NT2/D1 (cell line): ENCODE measurements around the gene LRRC4C.

Experiments
- DNase-seq: peaks from one replicate; pipeline ENCODE4 v3.0.0-alpha.2; 2011; ENCODE audit warnings: low read depth, low spot score
- H3K27me3 ChIP-seq: 2 replicates; pipeline ENCODE4 v1.6.0; 2011; ENCODE audit warnings: mild to moderate bottlenecking; ENCODE audit not compliant: insufficient read length, insufficient read depth
- H3K36me3 ChIP-seq: 2 replicates; pipeline ENCODE4 v1.6.1; 2011; ENCODE audit warnings: mild to moderate bottlenecking, low read length, mixed read lengths; ENCODE audit not compliant: insufficient read depth, insufficient read length
- H3K4me1 ChIP-seq: 2 replicates; pipeline ENCODE4 v1.5.1; 2011; ENCODE audit not compliant: insufficient read depth, insufficient read length
- H3K4me3 ChIP-seq: 2 replicates; pipeline ENCODE4 v1.5.1; 2011; ENCODE audit warnings: low read depth; ENCODE audit not compliant: insufficient read length
- H3K9ac ChIP-seq: 2 replicates; pipeline ENCODE4 v1.6.0; 2011; ENCODE audit warnings: low read depth; ENCODE audit not compliant: insufficient read length
- H3K9me3 ChIP-seq: 2 replicates; pipeline ENCODE4 v1.5.1; 2011; ENCODE audit warnings: mild to moderate bottlenecking, low read length; ENCODE audit not compliant: insufficient read depth
- SUZ12 ChIP-seq: IDR thresholded peaks from 2 replicates; pipeline ENCODE4 v1.6.1; 2011; ENCODE audit not compliant: insufficient read length, insufficient read depth; ENCODE audit errors: extremely low read depth
- YY1 ChIP-seq: IDR thresholded peaks from 2 replicates; pipeline ENCODE4 v1.6.1; 2011; ENCODE audit not compliant: insufficient read length, insufficient read depth
- ZNF274 ChIP-seq: IDR thresholded peaks from 2 replicates; pipeline ENCODE4 v1.6.1; 2011; ENCODE audit warnings: mild to moderate bottlenecking, low read depth, low read length

Gene LRRC4C

GRCh38 chr11:41175304-41175972, 284.0 kb downstream of the LRRC4C start:
- no peaks in the 10 kb centered on the region for H3K27me3 ChIP-seq
- no peaks in the 10 kb centered on the region for H3K4me1 ChIP-seq
- H3K9ac ChIP-seq, result no peak overlapping the region
- DNase-seq, result peak; percentile 8
- TF ChIP-seq SUZ12, result no peak
- TF ChIP-seq ZNF274, result no peak
- no peak for TF ChIP-seq YY1
- no peaks in the 10 kb centered on the region for H3K36me3 ChIP-seq
- no peak overlapping the region for H3K4me3 ChIP-seq
- no peaks in the 10 kb centered on the region for H3K9me3 ChIP-seq

GRCh38 chr11:41146326-41146725, 313.1 kb downstream of the LRRC4C start:
- Histone ChIP-seq H3K4me3 (no peak overlapping the region), H3K4me1 (no peaks in the 10 kb centered on the region), H3K27me3 (no peaks in the 10 kb centered on the region), H3K9ac (no peak overlapping the region), H3K36me3 (no peaks in the 10 kb centered on the region), H3K9me3 (no peaks in the 10 kb centered on the region)
- no peak for TF ChIP-seq YY1
- no peak for TF ChIP-seq ZNF274
- no peak for TF ChIP-seq SUZ12
- no peak for DNase-seq

- no peaks in the 10 kb centered on the region for H3K4me1 ChIP-seq
- no peaks in the 10 kb centered on the region for H3K9me3 ChIP-seq
Observed at GRCh38 chr11:41145420-41145819, 314.0 kb downstream of the LRRC4C start.

GRCh38 chr11:41134971-41135370, 324.5 kb downstream of the LRRC4C start:
- no peaks in the 10 kb centered on the region for H3K9me3 ChIP-seq
- H3K27me3 ChIP-seq, result no peaks in the 10 kb centered on the region
- H3K36me3 ChIP-seq, result no peaks in the 10 kb centered on the region
- no peak overlapping the region for H3K9ac ChIP-seq
- no peak overlapping the region for H3K4me3 ChIP-seq
- no peaks in the 10 kb centered on the region for H3K4me1 ChIP-seq
- no peak for DNase-seq
- TF ChIP-seq SUZ12 (no peak), YY1 (no peak), ZNF274 (no peak)

More at GRCh38 chr11:41145420-41145819, 314.0 kb downstream of the LRRC4C start:
- Histone ChIP-seq H3K36me3 (no peaks in the 10 kb centered on the region), H3K27me3 (no peaks in the 10 kb centered on the region), H3K9ac (no peak overlapping the region), H3K4me3 (no peak overlapping the region)
- no peak for DNase-seq
- TF ChIP-seq SUZ12, result no peak
- no peak for TF ChIP-seq ZNF274
- TF ChIP-seq YY1, result no peak

- no peak for DNase-seq
- no peaks in the 10 kb centered on the region for H3K4me1 ChIP-seq
- H3K9me3 ChIP-seq, result no peaks in the 10 kb centered on the region
- no peak overlapping the region for H3K4me3 ChIP-seq
- no peak overlapping the region for H3K9ac ChIP-seq
- H3K27me3 ChIP-seq, result no peaks in the 10 kb centered on the region
- no peak for TF ChIP-seq YY1
- no peak for TF ChIP-seq ZNF274
- no peak for TF ChIP-seq SUZ12
- H3K36me3 ChIP-seq, result no peaks in the 10 kb centered on the region
Observed at GRCh38 chr11:41133023-41133422, 326.4 kb downstream of the LRRC4C start.

- 0 out of 2 replicates have a peak, but pooled peaks cover 5% of the 10 kb centered on the region for H3K9me3 ChIP-seq
- no peaks in the 10 kb centered on the region for H3K36me3 ChIP-seq
- TF ChIP-seq SUZ12, result no peak
- TF ChIP-seq YY1, result no peak
- no peak for TF ChIP-seq ZNF274
- DNase-seq, result no peak
- H3K4me1 ChIP-seq, result no peaks in the 10 kb centered on the region
- H3K9ac ChIP-seq, result no peak overlapping the region
- H3K4me3 ChIP-seq, result no peak overlapping the region
- H3K27me3 ChIP-seq, result no peaks in the 10 kb centered on the region
Observed at GRCh38 chr11:41121600-41121999, 337.9 kb downstream of the LRRC4C start.

GRCh38 chr11:41119484-41119883, 340.0 kb downstream of the LRRC4C start:
- Histone ChIP-seq H3K36me3 (no peaks in the 10 kb centered on the region), H3K9ac (no peak overlapping the region), H3K27me3 (no peaks in the 10 kb centered on the region), H3K4me3 (no peak overlapping the region), H3K9me3 (0 out of 2 replicates have a peak, but pooled peaks cover 5% of the 10 kb centered on the region), H3K4me1 (no peaks in the 10 kb centered on the region)
- TF ChIP-seq ZNF274, result no peak
- no peak for DNase-seq
